ENCODE measurements around the gene PNPLA1. TPM values are rescaled to one million over a fixed set of nuclear protein-coding genes. Genes with fewer than 3 reads are reported as not detected.

PNPLA1 gene
- total RNA-seq, 2 donors from 2014 or later = not detected

DNA sequence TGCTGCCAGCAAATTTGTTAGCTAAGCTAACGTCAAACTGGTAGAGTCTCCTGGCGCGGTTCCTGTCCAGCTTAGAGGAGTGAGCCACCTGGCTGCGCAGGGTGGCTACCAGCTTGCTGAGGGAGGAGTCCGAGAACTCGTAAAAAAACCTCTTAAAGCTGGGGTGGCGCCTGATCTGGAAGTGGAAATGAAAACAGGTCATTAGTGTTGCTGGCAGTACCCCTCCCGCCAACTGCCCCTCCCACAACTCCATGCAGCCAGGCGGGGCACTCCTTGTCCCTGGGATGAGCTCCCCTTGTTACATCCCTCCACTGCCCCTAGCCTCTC is 49.5 kb downstream of the PNPLA1 start:
- no peak for ATAC-seq

DNA sequence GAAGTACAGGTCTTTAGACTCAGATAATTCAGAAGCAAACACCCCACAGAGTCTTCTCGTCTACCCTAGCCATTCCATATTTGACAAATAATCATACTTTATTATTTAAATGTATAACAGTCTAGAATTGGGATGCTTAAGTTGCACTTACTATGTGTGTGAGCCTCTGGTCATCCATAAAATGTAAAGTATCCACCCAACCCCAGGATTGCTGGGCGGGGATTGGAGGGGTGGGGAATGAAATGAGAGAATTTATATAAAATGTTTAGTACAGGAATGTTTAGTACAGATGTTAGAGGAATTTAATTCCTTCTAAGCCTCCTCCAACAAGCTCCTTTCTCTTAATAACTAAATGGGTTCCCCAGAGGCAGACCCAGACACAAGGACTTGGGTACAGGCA is 50.0 kb downstream of the PNPLA1 start:
- intact Hi-C loops (cut with DNase I) = no loop called here
- Histone ChIP-seq H3K9me3 (no peaks in the 10 kb centered on the region), H3K4me1 (peaks cover 21% of the 10 kb centered on the region), H3K27ac (no peak overlapping the region), H3K36me3 (replicated peaks in 1 of 2; ENCODE audit: insufficient read depth in 1 of 2, low read depth in 2 of 2) (no peaks in the 10 kb centered on the region), H3K27me3 (no peaks in the 10 kb centered on the region), H3K4me3 (no peak overlapping the region)
- ATAC-seq (no peak), DNase-seq (no peak)
- 90 to 95% methylated on average over 2 of the region's 2 CpGs for WGBS, 2 donors
- TF ChIP-seq, protein P1, sequence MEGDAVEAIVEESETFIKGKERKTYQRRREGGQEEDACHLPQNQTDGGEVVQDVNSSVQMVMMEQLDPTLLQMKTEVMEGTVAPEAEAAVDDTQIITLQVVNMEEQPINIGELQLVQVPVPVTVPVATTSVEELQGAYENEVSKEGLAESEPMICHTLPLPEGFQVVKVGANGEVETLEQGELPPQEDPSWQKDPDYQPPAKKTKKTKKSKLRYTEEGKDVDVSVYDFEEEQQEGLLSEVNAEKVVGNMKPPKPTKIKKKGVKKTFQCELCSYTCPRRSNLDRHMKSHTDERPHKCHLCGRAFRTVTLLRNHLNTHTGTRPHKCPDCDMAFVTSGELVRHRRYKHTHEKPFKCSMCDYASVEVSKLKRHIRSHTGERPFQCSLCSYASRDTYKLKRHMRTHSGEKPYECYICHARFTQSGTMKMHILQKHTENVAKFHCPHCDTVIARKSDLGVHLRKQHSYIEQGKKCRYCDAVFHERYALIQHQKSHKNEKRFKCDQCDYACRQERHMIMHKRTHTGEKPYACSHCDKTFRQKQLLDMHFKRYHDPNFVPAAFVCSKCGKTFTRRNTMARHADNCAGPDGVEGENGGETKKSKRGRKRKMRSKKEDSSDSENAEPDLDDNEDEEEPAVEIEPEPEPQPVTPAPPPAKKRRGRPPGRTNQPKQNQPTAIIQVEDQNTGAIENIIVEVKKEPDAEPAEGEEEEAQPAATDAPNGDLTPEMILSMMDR (IDR thresholded peaks at IDR 0.05) = no peak
- TF ChIP-seq POLR2A (IDR thresholded peaks at IDR 0.05) = no peak

More for the DNA sequence above, 49.5 kb downstream of the PNPLA1 start:
- Histone ChIP-seq H3K9me3 (no peaks in the 10 kb centered on the region), H3K36me3 (replicated peaks in 1 of 2; ENCODE audit: insufficient read depth in 1 of 2, low read depth in 2 of 2) (no peaks in the 10 kb centered on the region), H3K4me1 (peaks cover 21% of the 10 kb centered on the region), H3K27me3 (no peaks in the 10 kb centered on the region), H3K4me3 (no peak overlapping the region), H3K27ac (no peak overlapping the region)
- no peak for TF ChIP-seq POLR2A (IDR thresholded peaks at IDR 0.05)
- TF ChIP-seq, protein P1 (IDR thresholded peaks at IDR 0.05) = no peak
- peak in 1 of 4 donors; percentile 42 for DNase-seq
- intact Hi-C loops (cut with DNase I) = no loop called here
- WGBS, 2 donors = 86 to 93% methylated on average over 8 to 9 of the region's 9 CpGs

DNA sequence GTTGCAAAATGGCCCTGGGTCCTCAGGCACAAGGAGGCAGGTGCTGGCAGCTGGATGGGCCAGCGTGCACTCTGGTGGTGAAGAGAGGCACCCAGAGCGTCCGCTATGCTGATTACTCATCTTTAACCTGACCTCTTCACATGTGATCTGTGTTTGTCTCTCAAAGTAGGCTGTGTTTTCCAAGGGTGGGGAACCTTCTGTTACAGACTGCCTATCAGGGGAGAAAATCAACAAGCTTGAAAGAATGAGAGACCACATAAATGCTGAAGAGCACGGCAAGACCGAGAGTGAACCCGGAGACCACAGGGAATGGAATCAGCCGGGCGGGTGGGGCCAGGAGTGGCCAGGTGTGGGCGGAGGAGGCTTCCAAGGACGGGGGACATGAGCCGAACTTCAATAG is 50.6 kb downstream of the PNPLA1 start:
- DNase-seq (no peak), ATAC-seq (no peak)
- H3K9me3 ChIP-seq = no peaks in the 10 kb centered on the region
- H3K4me1 ChIP-seq = peaks cover 21% of the 10 kb centered on the region
- 91 to 93% methylated on average over 11 of the region's 11 CpGs for WGBS, 2 donors
- no peaks in the 10 kb centered on the region for H3K36me3 ChIP-seq (replicated peaks in 1 of 2; ENCODE audit: insufficient read depth in 1 of 2, low read depth in 2 of 2)
- no peak overlapping the region for H3K27ac ChIP-seq
- intact Hi-C loops (cut with DNase I) = no loop called here
- H3K27me3 ChIP-seq = no peaks in the 10 kb centered on the region
- H3K4me3 ChIP-seq = no peak overlapping the region
- TF ChIP-seq POLR2A (IDR thresholded peaks at IDR 0.05) = no peak
- TF ChIP-seq, protein P1 (IDR thresholded peaks at IDR 0.05) = no peak

DNA sequence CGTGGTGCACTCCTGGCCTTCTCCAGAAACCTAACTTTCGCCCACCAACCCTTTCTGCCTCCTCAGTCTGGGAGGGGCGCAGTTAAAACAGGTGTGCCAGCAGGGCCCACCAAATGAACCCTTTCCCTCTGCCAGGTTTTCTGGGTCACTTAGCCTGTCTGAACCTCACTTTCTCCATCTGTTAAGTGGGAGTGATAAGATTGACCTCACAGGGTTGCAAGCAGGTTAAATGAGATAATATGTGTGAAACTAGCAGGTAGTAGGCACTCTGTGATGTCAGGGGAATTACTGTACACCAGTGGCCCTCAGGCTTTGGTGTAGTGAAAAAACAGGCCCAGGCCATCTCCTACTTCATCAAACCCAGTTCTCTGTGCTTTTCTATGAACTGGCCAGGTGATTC is 52.7 kb downstream of the PNPLA1 start:
- TF ChIP-seq POLR2A (IDR thresholded peaks at IDR 0.05) = no peak
- TF ChIP-seq, protein P1 (IDR thresholded peaks at IDR 0.05) = no peak
- whole genome bisulfite sequencing, 2 donors = 89 to 100% methylated on average over 2 to 3 of the region's 3 CpGs
- H3K27me3 ChIP-seq = no peaks in the 10 kb centered on the region
- no peaks in the 10 kb centered on the region for H3K36me3 ChIP-seq (replicated peaks in 1 of 2; ENCODE audit: insufficient read depth in 1 of 2, low read depth in 2 of 2)
- ATAC-seq (no peak), DNase-seq (no peak)
- H3K9me3 ChIP-seq = no peaks in the 10 kb centered on the region
- peaks cover 15% of the 10 kb centered on the region for H3K4me1 ChIP-seq
- no peak overlapping the region for H3K4me3 ChIP-seq
- intact Hi-C loops (cut with DNase I) = no loop called here
- H3K27ac ChIP-seq = no peak overlapping the region

DNA sequence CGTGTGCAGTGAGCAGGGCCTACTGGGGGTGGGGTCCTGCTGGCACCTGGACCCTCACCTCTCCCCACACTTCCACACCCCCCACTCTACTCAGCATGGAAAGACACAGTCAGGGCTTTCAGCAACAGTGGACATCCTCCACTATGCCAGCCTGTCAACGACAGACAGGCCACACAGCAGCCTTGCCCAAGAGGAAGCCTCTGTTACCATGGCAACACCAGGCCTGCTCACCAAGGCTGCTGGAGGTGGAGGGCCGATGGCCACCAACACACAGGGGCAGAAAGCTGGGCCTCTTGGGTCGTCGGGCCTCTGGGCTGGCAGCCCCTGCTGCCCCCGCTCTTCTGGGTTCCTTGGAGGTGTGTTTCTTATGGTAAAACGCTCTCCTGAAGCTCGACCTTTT is 53.2 kb downstream of the PNPLA1 start:
- Histone ChIP-seq H3K9me3 (no peaks in the 10 kb centered on the region), H3K27ac (no peak overlapping the region), H3K27me3 (no peaks in the 10 kb centered on the region), H3K36me3 (replicated peaks in 1 of 2; ENCODE audit: insufficient read depth in 1 of 2, low read depth in 2 of 2) (no peaks in the 10 kb centered on the region), H3K4me3 (no peak overlapping the region), H3K4me1 (peaks cover 15% of the 10 kb centered on the region)
- TF ChIP-seq, protein P1 (IDR thresholded peaks at IDR 0.05) = no peak
- TF ChIP-seq POLR2A (IDR thresholded peaks at IDR 0.05) = no peak
- intact Hi-C loops (cut with DNase I) = no loop called here
- 64 to 79% methylated on average over 6 to 8 of the region's 8 CpGs for WGBS, 2 donors
- ATAC-seq (no peak), DNase-seq (no peak)

All from body of pancreas (tissue), 4 donors.